LoVo (cell line): ENCODE results near the gene SLC35B1.

Experiments
- DNase-seq: peaks from one replicate; pipeline ENCODE4 v3.0.0-alpha.2; 2016; ENCODE audit warnings: low spot score

The SLC35B1 gene

DNA sequence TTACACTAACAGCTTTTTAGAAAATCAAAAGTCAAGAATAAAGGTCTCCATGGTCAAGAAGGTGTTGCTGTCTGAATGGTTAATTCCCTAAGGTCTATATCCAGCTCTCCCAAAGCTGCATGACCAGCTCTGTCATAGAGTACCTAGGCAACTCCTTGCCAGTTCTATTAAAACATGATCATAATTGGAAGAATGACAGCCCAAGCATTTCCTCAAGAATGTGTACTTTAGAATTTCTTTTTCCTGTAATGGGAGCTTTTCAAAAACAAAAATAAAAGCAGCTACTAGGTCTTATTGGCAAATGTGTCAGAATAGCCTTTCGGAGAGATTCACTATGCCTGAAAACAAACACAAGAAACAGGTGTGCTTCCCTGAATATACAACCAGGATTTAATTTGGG is 37.8 kb downstream of the SLC35B1 start:
- no peak for DNase-seq

DNA sequence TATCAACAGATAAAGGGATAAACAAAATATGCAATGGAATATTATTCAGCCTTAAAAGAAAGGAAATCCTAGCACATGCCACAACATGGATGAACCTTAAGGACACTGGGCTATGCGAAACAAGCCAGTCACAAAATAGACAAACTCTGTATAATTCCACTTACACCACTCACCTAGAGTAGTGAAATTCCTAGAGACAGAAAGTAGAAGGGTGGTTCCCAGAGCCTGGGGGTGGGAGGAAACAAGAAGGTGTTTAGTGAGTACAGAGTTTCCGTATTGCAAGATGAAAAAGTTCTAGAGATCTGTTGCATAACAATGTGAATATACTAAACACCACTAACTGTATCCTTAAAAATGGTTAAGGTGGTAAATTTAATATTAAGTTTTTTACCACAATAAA is 39.9 kb downstream of the SLC35B1 start:
- DNase-seq: no peak

DNA sequence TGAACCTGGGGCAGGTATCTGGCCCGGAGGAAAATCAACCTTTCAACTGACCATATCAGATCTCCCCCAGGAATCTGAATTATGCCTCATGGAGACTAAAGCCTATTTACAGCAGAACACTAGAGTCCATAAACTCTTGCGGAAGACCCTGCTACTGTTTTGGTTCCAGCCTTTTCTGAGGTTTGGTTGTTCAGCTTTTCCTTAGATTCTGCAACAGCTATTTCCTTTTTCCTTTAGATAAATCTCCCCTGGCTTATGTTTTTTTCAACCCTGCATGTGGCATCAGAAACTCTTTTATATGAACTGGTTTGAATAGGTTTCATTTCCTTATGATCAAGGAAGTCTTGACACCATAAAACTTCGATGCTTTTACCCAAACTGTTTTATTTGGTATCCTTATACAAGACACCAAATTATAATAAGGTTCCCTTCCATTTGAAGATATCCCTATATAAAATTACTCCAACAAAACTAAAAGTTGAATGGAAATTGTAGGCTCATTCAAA is 43.0 kb downstream of the SLC35B1 start:
- DNase-seq: no peak

DNA sequence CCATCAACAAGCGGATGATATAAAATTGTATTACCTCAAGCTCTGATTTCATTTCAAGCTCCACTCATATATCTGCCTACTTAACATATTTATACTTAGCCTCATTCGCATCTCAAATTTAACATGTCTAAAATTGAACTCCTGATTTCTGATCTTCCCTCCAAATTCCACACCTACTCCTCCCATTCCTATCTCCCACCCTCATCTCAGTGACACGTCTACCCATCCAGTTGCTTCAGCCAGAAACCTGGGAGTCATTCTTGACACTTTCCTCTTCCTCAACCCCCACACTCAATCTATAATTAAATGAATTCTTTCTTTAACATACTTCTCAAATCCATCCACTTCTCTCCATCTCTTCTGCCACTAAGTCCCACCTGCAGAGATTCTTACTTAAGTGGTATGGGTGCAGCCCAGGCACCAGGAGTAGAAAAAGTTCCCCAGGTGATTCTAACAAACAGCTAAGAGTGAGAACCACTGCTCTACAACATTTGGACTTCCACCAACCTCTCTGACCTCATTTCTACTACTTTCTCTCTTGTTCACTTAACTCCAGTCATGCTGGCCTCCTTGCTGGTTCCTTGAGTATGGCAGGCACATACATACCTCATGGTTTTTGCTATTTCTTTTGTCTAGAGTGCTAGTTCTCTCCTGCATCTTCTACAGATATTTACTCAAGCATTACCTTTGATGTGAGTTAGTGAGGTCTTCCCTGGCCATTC is 47.9 kb downstream of the SLC35B1 start:
- no peak for DNase-seq

DNA sequence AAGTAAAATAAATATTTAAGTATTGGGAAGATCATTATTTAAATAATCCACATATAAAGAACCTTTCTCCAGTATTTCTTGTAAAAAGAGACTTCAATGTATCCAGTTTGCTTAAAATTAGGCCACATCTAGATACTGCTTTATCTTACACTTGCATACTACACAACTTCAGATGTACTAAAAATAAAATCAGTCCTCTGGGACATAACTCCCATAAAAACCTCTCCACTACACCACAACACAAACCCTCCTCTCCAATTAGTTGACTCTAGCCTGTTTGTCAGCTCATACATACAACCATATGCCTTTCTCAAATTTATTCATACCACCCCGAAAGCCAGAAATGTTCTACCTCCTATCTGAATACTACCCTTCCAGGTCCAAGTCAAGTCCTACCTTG is 51.5 kb downstream of the SLC35B1 start:
- DNase-seq: no peak
